Adipocyte (in vitro differentiated cells): ENCODE measurements around the gene PKLR.
A peak's percentile ranks its signal among the peaks of the same experiment; 100 is the strongest.

Experiments used
- DNase-seq: peaks from one replicate; pipeline ENCODE4 v3.0.0-alpha.2; 2015; ENCODE audit warnings: low read depth
- H3K27me3 ChIP-seq: replicated peaks from 2 replicates; pipeline ENCODE4 v1.7.0; 2013; ENCODE audit warnings: mild to moderate bottlenecking, low read length, moderate library complexity; ENCODE audit not compliant: control insufficient read depth, insufficient read depth
- H3K36me3 ChIP-seq: 2 replicates; pipeline ENCODE4 v1.7.0; 2013; ENCODE audit warnings: low read length, mild to moderate bottlenecking, moderate library complexity; ENCODE audit not compliant: control insufficient read depth, insufficient read depth, severe bottlenecking
- H3K4me1 ChIP-seq: 2 replicates; pipeline ENCODE4 v1.7.0; 2013; ENCODE audit warnings: mild to moderate bottlenecking, low read length, moderate library complexity; ENCODE audit not compliant: control insufficient read depth, insufficient read depth
- H3K4me3 ChIP-seq: 2 replicates; pipeline ENCODE4 v1.7.0; 2013; ENCODE audit warnings: mild to moderate bottlenecking, low read length, moderate library complexity
- H3K9ac ChIP-seq: 2 replicates; pipeline ENCODE4 v1.7.0; 2013; ENCODE audit warnings: mild to moderate bottlenecking, low read length, moderate library complexity
- H3K9me3 ChIP-seq: 2 replicates; pipeline ENCODE4 v1.7.0; 2013; ENCODE audit warnings: mild to moderate bottlenecking, low read length, moderate library complexity; ENCODE audit not compliant: control insufficient read depth

Gene PKLR

GRCh38 chr1:155279268-155279667, 22.0 kb downstream of the PKLR start:
- H3K4me3 ChIP-seq, result no peak overlapping the region
- no peak overlapping the region for H3K9ac ChIP-seq
- H3K27me3 ChIP-seq, result no peaks in the 10 kb centered on the region
- no peaks in the 10 kb centered on the region for H3K36me3 ChIP-seq
- H3K4me1 ChIP-seq, result peaks cover 4% of the 10 kb centered on the region
- DNase-seq, result no peak
- no peaks in the 10 kb centered on the region for H3K9me3 ChIP-seq

- H3K4me1 ChIP-seq, result peaks cover 7% of the 10 kb centered on the region
- H3K27me3 ChIP-seq, result no peaks in the 10 kb centered on the region
- no peaks in the 10 kb centered on the region for H3K9me3 ChIP-seq
- no peak overlapping the region for H3K4me3 ChIP-seq
- no peak overlapping the region for H3K9ac ChIP-seq
- no peaks in the 10 kb centered on the region for H3K36me3 ChIP-seq
- DNase-seq, result no peak
These were observed 22.5 kb downstream of the PKLR start for GRCh38 chr1:155278689-155279160.

GRCh38 chr1:155277902-155278688, 23.1 kb downstream of the PKLR start:
- no peaks in the 10 kb centered on the region for H3K27me3 ChIP-seq
- H3K9me3 ChIP-seq, result no peaks in the 10 kb centered on the region
- H3K4me3 ChIP-seq, result peak overlapping the region; percentile 84
- H3K9ac ChIP-seq, result peak overlapping the region; percentile 84
- peak; percentile 74 for DNase-seq
- H3K4me1 ChIP-seq, result peaks cover 8% of the 10 kb centered on the region
- no peaks in the 10 kb centered on the region for H3K36me3 ChIP-seq

GRCh38 chr1:155277070-155277901, 24.0 kb downstream of the PKLR start, which contains the start of gene HCN3:
HCN3 (plus strand) TSS chr1:155277463; CDS start chr1:155277591, 128 bp downstream.
- no peaks in the 10 kb centered on the region for H3K27me3 ChIP-seq
- H3K4me3 ChIP-seq, result peak within 1 kb of the TSS; percentile 84
- H3K9me3 ChIP-seq, result no peaks in the 10 kb centered on the region
- peak; percentile 99 for DNase-seq
- no peaks in the 10 kb centered on the region for H3K36me3 ChIP-seq
- H3K9ac ChIP-seq, result peak within 1 kb of the TSS; percentile 84
- peaks cover 11% of the 10 kb centered on the region for H3K4me1 ChIP-seq

GRCh38 chr1:155273343-155274245, 27.6 kb downstream of the PKLR start, which contains the start of gene CLK2:
CLK2 (minus strand) TSS chr1:155273504; CDS start chr1:155270977, 2,527 bp downstream.
- peaks cover 28% of the 10 kb centered on the region for H3K36me3 ChIP-seq

GRCh38 chr1:155272466-155273342, 28.5 kb downstream of the PKLR start:
- H3K9me3 ChIP-seq, result no peaks in the 10 kb centered on the region
- peaks cover 37% of the 10 kb centered on the region for H3K36me3 ChIP-seq
- H3K4me3 ChIP-seq, result peak overlapping the region; percentile 83
- DNase-seq, result peak; percentile 80
- peak overlapping the region; percentile 86 for H3K9ac ChIP-seq
- no peaks in the 10 kb centered on the region for H3K27me3 ChIP-seq
- H3K4me1 ChIP-seq, result peaks cover 19% of the 10 kb centered on the region

More at GRCh38 chr1:155273343-155274245, 27.6 kb downstream of the PKLR start, which contains the start of gene CLK2:
- Histone ChIP-seq H3K4me1 (peaks cover 19% of the 10 kb centered on the region), H3K9me3 (no peaks in the 10 kb centered on the region), H3K9ac (peak within 1 kb of the TSS; percentile 86), H3K27me3 (no peaks in the 10 kb centered on the region), H3K4me3 (peak within 1 kb of the TSS; percentile 83)
- peak; percentile 97 for DNase-seq

- Histone ChIP-seq H3K9ac (peak overlapping the region; percentile 34), H3K27me3 (no peaks in the 10 kb centered on the region), H3K9me3 (no peaks in the 10 kb centered on the region), H3K4me1 (peaks cover 14% of the 10 kb centered on the region), H3K36me3 (peaks cover 68% of the 10 kb centered on the region), H3K4me3 (no peak overlapping the region)
- DNase-seq, result no peak
These were observed 31.9 kb downstream of the PKLR start for GRCh38 chr1:155269381-155269780.

- H3K4me3 ChIP-seq, result no peak overlapping the region
- H3K4me1 ChIP-seq, result peaks cover 11% of the 10 kb centered on the region
- DNase-seq, result no peak
- H3K27me3 ChIP-seq, result no peaks in the 10 kb centered on the region
- H3K36me3 ChIP-seq, result peaks cover 76% of the 10 kb centered on the region
- H3K9me3 ChIP-seq, result no peaks in the 10 kb centered on the region
- no peak overlapping the region for H3K9ac ChIP-seq
These were observed 32.6 kb downstream of the PKLR start for GRCh38 chr1:155268630-155269029.

GRCh38 chr1:155267373-155267772, 33.9 kb downstream of the PKLR start:
- Histone ChIP-seq H3K4me1 (peaks cover 11% of the 10 kb centered on the region), H3K27me3 (no peaks in the 10 kb centered on the region), H3K36me3 (peaks cover 86% of the 10 kb centered on the region), H3K4me3 (no peak overlapping the region), H3K9me3 (no peaks in the 10 kb centered on the region), H3K9ac (peak overlapping the region; percentile 43)
- no peak for DNase-seq

GRCh38 chr1:155266553-155266952, 34.7 kb downstream of the PKLR start:
- H3K9me3 ChIP-seq, result no peaks in the 10 kb centered on the region
- no peaks in the 10 kb centered on the region for H3K27me3 ChIP-seq
- H3K4me3 ChIP-seq, result no peak overlapping the region
- no peak overlapping the region for H3K9ac ChIP-seq
- H3K36me3 ChIP-seq, result peaks cover 83% of the 10 kb centered on the region
- peaks cover 5% of the 10 kb centered on the region for H3K4me1 ChIP-seq
- no peak for DNase-seq
